Esophagus muscularis mucosa (tissue), 4 donors: Measurements from ENCODE around the gene RBM46.

Experiments used
- EP300 ChIP-seq: sonication (generic); formaldehyde crosslinking; IDR thresholded peaks from one replicate; pipeline ENCODE4 v1.6.1; 2017; ENCODE audit warnings: antibody characterized with exemption
- POLR2A ChIP-seq: fragments of 450-650 bp; IDR thresholded peaks from one replicate; pipeline ENCODE4 v1.6.1; 2017; ENCODE audit warnings: antibody characterized with exemption, moderate library complexity, mild to moderate bottlenecking, low read depth
- POLR2AphosphoS5 ChIP-seq, 2 donors: sonication (generic); formaldehyde crosslinking; IDR thresholded peaks; one replicate each; pipeline ENCODE4 v1.6.1; 2017; ENCODE audit warnings: antibody characterized with exemption in 2 of 2
- TF ChIP-seq, protein P1 (sequence below), 3 experiments: fragments of 200-600 bp in 2 of 3; fragments of 450-650 bp in 1 of 3; sonication (generic) in 2 of 3; IDR thresholded peaks; one replicate each; pipeline ENCODE4 v1.5.1; 2017 to 2019; ENCODE audit warnings: antibody characterized with exemption in 3 of 3, mild to moderate bottlenecking in 2 of 3, moderate library complexity in 1 of 3

DNA sequence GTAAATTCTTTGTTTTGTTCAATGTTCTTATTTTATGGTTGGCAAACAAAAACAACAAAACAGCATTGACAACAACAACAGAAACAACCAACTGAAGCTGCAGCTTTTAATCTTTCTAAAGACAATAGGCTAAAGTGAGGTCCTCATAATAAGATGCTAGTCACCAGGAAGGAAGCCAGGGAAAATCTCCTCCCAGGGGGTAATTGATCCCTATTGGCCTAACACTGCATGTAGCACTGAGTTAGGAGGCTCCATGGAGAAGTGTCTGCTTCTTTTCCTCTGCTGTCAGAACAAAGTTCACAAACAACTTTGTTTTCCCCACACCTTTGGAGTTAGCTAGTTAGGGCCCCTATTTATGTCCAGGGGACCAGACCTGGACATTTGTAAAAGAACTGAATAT, 42.0 kb upstream of the RBM46 start:
- TF ChIP-seq POLR2A (no peak), POLR2AphosphoS5 (IDR thresholded peaks at IDR 0.05) (no peak), EP300 (no peak)
- TF ChIP-seq, protein P1, sequence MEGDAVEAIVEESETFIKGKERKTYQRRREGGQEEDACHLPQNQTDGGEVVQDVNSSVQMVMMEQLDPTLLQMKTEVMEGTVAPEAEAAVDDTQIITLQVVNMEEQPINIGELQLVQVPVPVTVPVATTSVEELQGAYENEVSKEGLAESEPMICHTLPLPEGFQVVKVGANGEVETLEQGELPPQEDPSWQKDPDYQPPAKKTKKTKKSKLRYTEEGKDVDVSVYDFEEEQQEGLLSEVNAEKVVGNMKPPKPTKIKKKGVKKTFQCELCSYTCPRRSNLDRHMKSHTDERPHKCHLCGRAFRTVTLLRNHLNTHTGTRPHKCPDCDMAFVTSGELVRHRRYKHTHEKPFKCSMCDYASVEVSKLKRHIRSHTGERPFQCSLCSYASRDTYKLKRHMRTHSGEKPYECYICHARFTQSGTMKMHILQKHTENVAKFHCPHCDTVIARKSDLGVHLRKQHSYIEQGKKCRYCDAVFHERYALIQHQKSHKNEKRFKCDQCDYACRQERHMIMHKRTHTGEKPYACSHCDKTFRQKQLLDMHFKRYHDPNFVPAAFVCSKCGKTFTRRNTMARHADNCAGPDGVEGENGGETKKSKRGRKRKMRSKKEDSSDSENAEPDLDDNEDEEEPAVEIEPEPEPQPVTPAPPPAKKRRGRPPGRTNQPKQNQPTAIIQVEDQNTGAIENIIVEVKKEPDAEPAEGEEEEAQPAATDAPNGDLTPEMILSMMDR (IDR thresholded peaks at IDR 0.05) = no peak
